GM12864 (cell line): Measurements from ENCODE around the gene PDE7B.

ENCODE experiments used
- DNase-seq: peaks from one replicate; pipeline ENCODE4 v3.0.0-alpha.2; 2011; ENCODE audit warnings: low read depth
- H3K4me3 ChIP-seq: 2 replicates; pipeline ENCODE4 v1.5.1; 2011; ENCODE audit warnings: mild to moderate bottlenecking, low read depth, low read length, control low read depth
- CTCF ChIP-seq: IDR thresholded peaks from 2 replicates; pipeline ENCODE4 v1.5.1; 2011; ENCODE audit warnings: low read depth, mild to moderate bottlenecking, moderate library complexity, low read length, control low read depth, inconsistent platforms; ENCODE audit errors: missing control alignments

PDE7B gene

GRCh38 chr6:135922174-135922573, 70.7 kb downstream of the PDE7B start:
- no peak for DNase-seq
- TF ChIP-seq CTCF = no peak
- H3K4me3 ChIP-seq = no peak overlapping the region

- no peak for TF ChIP-seq CTCF
- DNase-seq = no peak
- H3K4me3 ChIP-seq = no peak overlapping the region
Observed at GRCh38 chr6:135922746-135923145, 71.2 kb downstream of the PDE7B start.

- no peak for DNase-seq
- TF ChIP-seq CTCF = no peak
- no peak overlapping the region for H3K4me3 ChIP-seq
Observed at GRCh38 chr6:135932651-135933050, 81.2 kb downstream of the PDE7B start.

GRCh38 chr6:135935941-135936601, 84.6 kb downstream of the PDE7B start:
- DNase-seq = no peak
- H3K4me3 ChIP-seq = no peak overlapping the region
- TF ChIP-seq CTCF = no peak

- no peak overlapping the region for H3K4me3 ChIP-seq
- TF ChIP-seq CTCF = no peak
- DNase-seq = no peak
Observed at GRCh38 chr6:135936606-135937005, 85.1 kb downstream of the PDE7B start.

- TF ChIP-seq CTCF = no peak
- no peak overlapping the region for H3K4me3 ChIP-seq
- DNase-seq = no peak
Observed at GRCh38 chr6:135937106-135937505, 85.6 kb downstream of the PDE7B start.

GRCh38 chr6:135938576-135939207, 87.2 kb downstream of the PDE7B start:
- no peak overlapping the region for H3K4me3 ChIP-seq
- DNase-seq = no peak
- peak; percentile 20 for TF ChIP-seq CTCF
